HG03097 (cell line): ENCODE data around the gene SERPINA4.

Experiments used
- ATAC-seq: cut with Tn5 transposase; IDR thresholded peaks from one replicate; pipeline ENCODE4 v1.9.1; 2021; ENCODE audit not compliant: unreplicated experiment, low FRiP score

The SERPINA4 gene

DNA sequence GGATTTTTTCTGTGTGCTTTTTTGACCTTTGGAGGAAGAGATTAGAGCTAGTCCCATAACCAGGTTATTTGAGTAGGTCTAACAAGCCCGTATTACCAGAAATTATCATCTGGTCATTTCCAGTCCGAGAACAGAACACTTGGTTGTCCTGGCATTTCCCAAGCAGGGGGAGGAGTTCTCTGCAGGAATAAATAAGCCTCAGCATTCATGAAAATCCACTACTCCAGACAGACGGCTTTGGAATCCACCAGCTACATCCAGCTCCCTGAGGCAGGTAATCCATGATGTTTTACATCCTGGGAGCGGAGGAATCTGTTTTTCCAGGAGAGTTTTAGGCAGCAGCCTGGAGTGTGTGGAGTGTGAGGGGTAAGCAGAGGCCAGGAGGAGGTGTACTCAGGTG, 50.9 kb downstream of the SERPINA4 start, which contains the start of gene SERPINA3:
Gene SERPINA3, plus strand, starts transcription at position 218 of the 400 bp plus-strand sequence. CDS start 2,051 bp downstream, outside the sequence.
- no peak for ATAC-seq

DNA sequence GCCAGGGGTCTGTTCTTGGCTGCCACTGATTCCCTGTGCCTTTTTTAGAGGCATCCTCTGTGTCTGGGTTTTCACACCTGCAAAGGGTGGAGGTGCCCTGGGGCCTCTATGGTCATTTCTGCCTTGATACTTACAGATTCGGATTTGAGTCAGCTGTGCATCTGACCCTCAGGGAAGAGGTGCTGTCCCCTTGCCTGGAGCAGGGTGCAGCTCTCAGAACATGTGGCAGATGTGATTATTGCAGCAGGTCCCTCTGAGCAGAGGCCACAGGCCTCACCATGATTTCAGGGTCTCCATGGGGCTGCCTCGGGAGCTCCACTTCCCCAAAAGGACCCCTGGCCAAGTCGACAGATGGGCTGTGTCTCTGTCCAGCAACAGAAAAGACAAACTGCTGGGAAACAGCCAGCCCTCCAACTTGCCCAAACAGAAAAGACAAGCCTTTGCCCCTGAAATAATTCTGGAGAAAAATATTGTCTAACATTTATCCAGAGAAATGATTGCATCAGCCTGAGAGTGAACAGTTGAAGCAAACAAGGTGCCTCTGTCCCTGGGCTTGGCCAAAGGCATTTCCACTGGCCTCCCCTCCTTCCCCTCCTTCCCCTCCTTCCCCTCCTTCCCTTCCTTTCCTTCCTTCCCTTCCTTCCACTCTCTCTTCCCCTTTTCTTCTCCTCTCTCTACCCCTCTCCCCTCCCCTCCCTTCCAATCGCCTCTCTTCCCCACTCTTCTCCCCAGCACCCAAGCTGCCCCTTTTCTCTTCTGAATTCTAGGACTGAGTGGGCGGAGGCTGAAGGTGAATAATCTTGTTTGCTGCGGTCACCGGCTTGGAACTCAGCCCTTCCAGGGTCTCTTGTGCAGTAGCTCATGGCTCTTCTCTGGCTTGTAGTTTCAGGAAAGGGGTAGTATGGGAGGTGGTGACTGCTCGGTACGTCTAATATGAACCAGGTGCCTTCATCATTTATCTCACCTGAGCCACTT, 51.6 kb downstream of the SERPINA4 start:
- ATAC-seq = no peak

DNA sequence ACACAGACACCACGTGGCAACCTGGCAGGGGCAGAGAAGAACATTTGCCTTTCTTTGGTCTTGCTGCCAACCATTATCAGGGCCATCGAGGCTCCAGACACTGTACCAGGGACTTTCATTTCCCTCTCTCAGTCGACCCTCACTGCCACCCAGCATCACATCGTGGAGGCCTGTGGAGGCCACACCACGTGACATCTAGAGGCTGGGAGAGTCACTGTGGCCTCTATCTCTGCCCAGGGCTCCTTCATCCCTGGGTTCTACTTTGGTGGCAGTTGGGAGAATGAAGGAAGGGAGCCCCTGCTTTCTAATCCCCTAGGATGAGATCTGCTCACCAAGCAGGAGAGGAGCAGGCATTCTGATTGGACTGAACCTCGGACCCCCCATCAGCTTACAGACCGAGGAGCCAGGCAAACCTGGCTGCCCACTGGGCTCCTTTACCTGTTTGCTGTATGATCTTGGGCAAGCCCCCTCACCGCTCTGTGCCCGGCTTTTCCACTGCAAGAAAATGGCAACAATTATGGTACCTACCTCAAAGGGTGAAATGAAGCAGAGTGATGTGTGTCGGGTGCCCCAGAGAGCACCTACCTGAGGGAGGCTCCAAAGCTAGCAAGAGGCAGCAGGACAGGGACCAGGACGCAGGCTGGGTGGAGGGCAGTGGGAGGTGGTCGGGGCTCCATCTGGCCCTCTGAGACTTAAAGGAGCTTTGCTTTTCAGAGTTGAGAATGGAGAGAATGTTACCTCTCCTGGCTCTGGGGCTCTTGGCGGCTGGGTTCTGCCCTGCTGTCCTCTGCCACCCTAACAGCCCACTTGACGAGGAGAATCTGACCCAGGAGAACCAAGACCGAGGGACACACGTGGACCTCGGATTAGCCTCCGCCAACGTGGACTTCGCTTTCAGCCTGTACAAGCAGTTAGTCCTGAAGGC, 52.7 kb downstream of the SERPINA4 start:
- no peak for ATAC-seq

DNA sequence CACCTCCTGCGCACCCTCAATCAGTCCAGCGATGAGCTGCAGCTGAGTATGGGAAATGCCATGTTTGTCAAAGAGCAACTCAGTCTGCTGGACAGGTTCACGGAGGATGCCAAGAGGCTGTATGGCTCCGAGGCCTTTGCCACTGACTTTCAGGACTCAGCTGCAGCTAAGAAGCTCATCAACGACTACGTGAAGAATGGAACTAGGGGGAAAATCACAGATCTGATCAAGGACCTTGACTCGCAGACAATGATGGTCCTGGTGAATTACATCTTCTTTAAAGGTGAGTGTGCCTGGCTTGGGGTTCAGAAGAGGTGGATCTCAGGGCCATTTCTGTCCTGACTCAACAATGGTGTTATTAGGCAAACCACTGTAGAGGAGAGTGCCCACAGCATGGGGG, 53.6 kb downstream of the SERPINA4 start:
- no peak for ATAC-seq

DNA sequence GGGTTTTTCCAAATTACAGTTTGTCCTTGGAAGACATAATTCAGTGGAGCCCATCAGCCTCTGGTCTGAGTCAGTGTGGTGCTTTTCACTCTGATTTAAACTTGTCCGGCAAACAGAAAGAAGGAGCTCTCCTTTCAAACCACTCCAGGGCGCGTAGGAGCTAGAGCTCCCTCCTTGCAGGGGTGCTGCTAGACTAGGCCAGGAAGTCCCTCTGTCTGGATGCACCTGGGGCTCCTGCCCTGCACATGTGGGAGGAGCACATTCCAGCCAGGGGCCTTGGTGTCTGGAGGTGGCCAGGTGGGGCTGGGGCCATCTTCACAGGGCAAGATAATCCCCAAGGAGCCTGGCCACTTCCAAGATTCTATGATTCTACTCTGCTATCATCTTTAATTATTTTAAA, 54.0 kb downstream of the SERPINA4 start:
- ATAC-seq = no peak

DNA sequence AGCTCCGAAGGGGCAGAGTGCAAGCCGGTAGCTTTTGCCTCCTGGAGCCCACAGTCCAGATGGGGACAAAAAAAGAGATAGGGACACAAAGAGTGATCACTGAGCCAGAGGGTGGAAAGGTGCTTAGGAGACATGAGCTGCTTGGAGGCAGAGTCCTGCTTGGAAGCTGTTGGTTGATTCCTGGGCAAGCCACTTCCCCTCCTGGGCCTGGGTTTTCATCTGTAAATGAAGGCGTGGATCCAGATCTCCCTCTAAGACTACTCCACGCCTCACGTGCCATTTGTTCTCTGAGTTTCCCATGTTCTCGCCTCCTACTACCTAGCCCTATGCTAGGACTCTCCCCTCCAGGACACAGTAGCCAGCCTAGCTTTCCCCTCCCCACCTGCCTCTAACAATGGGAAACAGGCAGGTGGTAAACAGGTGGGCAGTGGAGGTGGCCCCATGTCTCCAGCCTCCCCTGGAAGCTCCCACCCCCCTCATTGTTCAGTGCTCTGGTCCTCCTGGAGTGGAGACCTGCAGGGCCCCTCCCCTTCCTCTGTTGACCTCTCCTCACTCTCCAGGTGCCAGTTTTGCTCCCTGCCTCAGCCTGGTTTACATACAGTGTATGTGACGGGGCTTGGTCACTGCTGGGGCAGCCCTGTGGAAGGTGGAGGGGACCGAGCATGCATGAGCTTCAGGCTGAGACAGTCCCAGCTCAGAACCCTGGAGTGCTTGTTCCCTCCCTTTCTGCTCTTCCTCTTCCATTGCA, 54.8 kb downstream of the SERPINA4 start:
- no peak for ATAC-seq

DNA sequence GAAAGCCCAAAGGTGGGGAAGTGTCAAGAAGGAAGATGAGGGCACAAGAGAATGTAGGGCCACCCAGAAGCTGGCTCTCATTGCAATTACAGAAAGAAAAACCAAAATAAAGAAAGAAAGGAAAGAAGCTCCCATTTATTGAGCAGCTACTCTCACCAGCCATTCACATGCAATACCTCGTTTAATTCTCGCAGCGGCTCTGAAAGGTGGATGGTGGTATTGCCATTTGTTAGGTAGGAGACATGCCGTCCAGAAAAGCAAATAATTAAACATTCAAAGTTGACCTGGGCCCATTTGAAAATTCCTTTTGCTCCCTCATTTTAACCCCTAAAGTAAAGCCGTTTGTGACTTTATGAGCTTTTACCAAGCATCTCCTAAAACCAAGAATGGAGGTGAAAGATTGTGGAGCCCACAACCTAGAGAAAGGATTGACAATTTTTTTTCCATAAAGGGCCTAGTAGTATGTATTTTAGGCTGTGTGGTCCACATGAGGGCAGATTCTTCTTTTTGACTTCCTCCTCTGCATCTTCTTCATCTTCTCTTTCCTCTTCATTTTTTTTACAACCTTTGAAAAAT, 56.2 kb downstream of the SERPINA4 start:
- ATAC-seq = no peak

DNA sequence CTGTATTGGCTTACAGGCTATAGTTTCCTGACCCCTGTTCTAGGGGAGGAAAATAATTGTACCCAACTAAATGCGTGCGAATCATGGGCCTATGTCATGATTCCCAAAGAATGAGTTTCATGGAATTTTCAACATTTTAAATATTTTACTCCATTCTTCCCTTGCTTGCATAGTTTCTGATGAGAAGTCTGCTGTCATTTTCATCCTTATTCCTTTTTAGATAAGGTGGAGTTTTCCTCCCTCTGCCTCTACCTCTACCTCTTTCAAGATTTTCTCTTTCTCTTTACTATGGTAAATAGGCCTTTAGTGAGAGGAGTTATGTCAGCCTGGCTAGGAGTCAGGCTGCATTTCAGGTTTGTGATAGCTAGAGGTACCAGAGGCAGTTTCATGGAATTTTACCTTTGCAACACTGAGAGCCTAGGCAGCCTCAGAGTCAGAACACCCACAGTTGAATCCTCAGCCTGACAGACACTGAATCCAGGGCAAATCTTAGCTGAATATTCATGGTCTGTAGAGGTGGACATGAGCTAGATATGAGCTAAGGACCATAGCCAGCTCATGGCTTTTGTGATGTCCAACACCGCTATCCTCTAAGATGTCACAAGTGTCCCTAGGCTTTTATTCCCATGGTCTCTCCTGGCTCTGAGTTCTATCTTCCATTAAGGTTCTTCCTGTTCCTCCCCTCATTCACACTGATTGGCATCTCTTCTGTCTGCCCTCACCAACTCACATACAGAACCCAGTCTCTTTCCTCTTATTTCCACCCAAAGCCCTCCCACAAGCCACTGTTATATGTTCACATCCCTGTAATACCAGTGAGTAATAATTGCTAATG, 57.0 kb downstream of the SERPINA4 start:
- ATAC-seq = no peak

DNA sequence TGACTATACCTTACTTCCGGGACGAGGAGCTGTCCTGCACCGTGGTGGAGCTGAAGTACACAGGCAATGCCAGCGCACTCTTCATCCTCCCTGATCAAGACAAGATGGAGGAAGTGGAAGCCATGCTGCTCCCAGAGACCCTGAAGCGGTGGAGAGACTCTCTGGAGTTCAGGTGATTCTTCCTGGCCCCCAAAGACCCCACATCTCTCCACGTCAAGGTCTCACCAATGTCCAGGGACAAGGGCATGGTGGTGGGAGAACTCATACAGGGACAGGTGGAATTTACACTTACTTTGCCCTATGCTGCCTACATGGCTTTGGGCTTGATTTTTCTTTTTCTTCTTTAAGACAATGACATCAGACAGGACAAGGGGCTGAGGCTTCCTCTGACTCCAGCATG, 58.1 kb downstream of the SERPINA4 start:
- no peak for ATAC-seq
